GM12873 (cell line): ENCODE data around the gene TMEM238L.

Experiments used
- CTCF ChIP-seq: IDR thresholded peaks from 2 replicates; pipeline ENCODE4 v1.5.1; 2012; ENCODE audit warnings: low read depth, mild to moderate bottlenecking, moderate library complexity, low read length, control low read depth; ENCODE audit not compliant: insufficient read depth; ENCODE audit errors: missing control alignments

Gene TMEM238L

GRCh38 chr17:10836966-10837590, 33.2 kb upstream of the TMEM238L start:
- no peak for TF ChIP-seq CTCF

GRCh38 chr17:10836145-10836544, 32.2 kb upstream of the TMEM238L start:
- no peak for TF ChIP-seq CTCF

- TF ChIP-seq CTCF, result no peak
These were observed 27.8 kb upstream of the TMEM238L start for GRCh38 chr17:10831696-10832095.

- TF ChIP-seq CTCF, result no peak
These were observed 24.1 kb upstream of the TMEM238L start for GRCh38 chr17:10827898-10828552.

- TF ChIP-seq CTCF, result no peak
These were observed 21.0 kb upstream of the TMEM238L start for GRCh38 chr17:10824874-10825273.

GRCh38 chr17:10821770-10822169, 17.9 kb upstream of the TMEM238L start:
- TF ChIP-seq CTCF, result no peak

GRCh38 chr17:10821054-10821453, 17.2 kb upstream of the TMEM238L start:
- TF ChIP-seq CTCF, result no peak
